GM21576 (cell line): ENCODE results near the gene ARAP1.

ENCODE experiments used
- ATAC-seq: cut with Tn5 transposase; IDR thresholded peaks from one replicate; pipeline ENCODE4 v1.9.1; 2021; ENCODE audit warnings: mild to moderate bottlenecking, moderate library complexity; ENCODE audit not compliant: unreplicated experiment

ARAP1 gene

DNA sequence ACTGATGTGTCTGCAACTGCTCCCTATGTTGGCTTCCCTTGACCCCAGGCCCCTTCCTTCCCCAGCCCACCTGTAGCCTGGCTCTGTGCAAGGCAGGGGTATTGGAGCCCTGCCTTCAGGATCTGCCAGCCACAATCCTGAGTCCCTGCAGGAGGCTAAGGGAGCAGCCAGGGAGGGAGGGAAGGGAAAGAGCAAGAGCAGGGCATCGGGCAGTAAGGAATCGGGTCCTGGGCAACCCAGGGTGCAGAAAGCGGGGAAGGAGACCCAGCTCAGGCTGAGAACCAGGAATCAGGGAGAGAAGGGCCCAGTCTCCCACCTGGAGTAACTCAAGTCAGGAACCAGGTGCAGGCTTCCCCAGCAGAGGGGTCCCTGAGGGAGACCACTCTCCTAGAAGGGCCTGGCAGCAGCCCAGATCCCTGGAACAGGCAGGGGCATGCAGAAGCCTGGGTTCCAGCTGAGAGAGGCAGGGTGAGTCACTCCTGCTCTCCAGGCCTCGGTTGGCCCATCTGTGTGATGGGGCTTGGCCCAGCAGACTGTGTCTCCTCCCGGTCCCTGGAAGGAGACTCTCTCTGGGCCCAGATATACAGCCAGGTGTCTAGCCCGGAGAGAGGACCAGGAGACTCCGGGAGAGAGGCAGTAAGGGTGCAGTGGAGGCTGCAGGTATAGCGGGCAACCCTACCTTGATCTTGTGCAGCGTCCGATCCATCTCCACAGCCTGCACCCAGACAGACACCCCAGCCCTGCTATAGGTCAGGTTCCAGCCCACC is 28.3 kb upstream of the ARAP1 start:
- ATAC-seq = no peak

DNA sequence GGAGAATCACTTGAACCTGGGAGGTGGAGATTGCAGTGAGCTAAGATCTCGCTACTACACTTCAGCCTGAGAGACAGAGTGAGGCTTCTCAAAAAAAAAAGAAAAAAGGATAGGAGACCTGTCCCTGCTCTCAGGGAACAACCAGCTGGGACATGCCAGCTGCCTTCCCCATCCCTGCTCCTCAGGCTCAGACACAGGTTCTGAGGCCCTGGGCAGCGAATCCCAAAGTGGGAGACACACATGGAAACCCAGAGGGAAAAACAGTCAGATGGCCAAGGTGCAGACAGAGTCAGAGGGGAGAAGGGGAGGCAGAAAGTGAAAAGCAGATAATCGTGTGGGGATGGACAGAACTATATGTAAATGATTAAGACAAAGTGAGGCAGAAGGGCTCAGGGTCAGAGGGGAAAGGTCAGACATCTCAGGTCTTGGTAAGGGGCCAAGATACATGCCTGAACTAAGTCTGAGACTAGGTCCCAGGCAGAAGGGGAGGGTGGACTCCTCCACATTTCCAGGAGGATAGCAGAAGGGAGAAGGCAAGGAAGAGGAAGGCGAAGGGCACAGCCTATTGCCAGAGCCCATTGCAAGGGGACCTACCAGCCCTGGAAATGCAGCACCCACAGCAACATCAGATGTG is 27.4 kb upstream of the ARAP1 start:
- ATAC-seq = no peak

DNA sequence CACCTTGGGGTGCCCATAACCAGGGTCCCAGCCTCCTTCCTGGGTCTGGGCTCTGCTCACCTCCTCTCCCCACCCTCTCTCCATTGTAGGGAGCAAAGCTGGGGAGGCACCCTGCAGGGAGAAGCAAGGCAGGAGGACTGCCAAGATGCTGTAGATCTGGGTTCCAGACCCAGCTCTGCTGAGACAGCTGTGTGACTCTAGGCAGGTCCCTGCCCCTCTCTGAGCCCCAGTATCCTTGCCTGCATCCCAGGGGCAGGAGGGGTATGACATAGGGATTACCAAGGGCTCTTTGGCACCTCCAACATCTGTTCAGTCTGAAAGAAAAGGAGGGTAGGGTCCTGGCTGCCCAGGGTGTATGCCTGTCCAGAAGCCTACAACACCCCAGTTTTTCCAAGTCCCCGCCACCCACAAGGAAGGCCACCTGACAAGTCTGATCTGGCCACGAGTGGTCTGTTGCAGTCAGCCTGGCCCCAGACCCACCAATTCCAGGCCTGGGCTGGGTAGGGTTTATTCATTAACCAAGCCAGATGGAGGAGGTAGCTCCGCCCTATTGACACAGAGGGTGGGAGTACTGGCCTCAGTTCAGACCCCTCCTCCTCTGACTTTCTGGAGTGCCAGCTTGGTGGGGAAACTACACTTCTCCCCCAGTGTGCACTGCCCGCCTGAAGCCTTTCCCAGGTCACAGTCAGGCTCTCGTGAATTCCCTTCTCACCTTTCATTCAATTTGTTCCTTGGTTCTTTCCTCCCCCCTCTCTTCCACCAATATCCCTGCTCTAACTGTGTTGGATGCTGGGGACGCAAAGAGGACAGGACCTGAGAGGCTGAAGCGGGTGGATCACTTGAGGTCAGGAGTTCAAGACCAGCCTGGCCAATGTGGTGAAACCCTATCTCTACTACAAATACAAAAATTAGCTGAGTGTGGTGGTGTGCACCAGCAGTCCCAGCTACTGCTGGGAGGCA is 26.6 kb upstream of the ARAP1 start:
- ATAC-seq = no peak

DNA sequence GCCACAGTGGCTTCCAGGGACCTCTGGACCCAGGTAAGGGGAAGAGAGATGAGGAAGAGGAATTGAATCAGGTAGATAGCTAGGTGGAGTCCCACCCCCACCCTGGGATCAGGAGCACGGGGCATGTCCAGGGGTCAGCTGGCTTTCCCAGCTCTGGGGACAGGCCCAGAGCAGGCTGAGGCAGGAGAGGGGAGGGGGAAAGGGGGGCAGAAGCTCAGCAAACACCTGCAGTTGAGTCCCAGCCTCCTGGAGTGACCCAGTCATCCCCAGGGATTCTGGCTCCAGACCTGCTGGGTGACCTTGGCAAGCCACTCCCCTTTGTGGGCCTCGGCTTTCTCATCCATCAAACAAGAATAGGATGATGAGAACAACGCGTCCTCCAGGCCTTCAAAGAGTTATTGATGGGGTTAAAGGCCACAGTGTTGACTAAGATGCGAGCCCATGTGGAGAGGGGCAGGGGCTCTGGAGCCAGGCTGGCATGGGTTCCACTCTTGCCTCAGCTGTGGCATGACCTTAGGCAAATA is 25.6 kb upstream of the ARAP1 start:
- ATAC-seq = no peak

DNA sequence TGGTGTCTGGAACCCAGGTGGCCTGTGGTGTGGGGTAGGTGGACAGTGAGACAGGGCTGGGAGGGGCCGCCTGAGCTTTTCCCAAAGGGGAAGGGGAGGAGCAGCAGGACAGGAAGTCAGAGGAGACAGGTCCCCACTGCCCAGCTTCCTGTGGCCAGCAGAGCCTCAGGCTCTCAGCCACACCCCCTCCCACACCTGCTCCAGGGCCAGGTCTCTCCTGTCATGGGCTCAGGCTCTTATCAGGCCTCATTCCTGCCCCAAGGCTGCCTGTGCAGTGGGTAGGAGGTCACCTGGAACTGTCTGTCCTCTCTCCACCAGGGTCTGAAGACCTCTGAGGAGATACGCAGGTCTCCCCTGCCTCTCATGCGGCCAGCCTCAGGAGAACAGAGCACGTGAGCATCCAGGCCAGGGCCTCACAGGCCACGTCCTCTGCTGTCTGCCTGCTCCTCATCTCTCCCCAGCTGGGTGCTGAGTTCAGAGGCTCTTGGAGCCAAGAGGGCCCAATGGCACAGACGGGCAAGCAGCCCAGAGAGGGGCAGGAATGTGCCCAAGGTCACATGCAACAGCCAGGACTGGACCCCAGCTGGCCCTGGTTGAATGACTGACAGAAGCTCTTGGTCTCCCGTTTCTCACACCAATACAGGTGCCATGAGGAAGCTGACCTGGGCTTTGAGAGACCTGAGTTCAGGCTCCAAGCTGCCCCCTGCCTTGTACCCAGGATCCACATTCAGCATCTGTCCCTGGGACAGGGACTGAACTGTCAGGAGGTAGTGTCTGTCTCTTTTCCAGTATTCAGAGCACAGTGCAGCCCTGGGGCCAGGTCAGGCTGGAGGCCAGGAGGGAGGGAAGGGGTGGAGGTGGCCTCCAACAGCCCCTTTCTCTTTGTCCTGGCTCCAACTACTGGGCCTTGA is 24.9 kb upstream of the ARAP1 start:
- no peak for ATAC-seq

DNA sequence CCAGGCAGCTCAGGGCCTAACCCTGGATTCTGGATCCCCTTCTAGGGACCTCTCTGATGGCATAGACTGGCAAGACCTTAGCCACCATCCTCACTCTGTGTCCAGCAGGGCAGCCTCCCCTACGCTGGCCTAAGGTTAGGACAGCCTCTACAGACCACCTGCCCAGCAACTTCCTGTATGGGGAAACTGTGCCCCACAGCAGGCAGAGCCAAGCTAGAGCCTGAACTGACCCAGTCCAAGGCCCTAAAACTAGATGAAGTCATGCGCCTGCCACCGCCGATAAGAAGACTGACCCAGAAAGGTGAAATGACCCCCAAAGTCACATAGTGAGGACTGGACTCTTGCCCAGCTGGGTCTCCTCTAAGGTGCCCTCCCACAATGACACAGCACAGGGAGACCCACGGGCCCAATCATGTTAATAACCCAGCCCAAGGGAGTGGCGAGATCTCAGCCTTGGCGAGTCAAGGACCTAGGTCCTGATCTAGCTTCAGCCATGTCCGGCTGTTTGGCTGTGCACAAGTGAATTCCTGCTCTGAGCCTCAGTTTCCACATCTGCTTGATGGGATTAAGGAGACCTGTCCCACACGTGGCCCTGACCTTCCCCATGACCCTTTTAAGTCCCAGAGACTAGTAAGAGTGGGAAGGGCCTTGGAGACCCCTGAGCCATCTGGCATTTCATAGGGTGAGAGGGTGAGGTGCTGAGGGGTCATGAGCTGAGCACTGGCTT is 24.1 kb upstream of the ARAP1 start:
- no peak for ATAC-seq

DNA sequence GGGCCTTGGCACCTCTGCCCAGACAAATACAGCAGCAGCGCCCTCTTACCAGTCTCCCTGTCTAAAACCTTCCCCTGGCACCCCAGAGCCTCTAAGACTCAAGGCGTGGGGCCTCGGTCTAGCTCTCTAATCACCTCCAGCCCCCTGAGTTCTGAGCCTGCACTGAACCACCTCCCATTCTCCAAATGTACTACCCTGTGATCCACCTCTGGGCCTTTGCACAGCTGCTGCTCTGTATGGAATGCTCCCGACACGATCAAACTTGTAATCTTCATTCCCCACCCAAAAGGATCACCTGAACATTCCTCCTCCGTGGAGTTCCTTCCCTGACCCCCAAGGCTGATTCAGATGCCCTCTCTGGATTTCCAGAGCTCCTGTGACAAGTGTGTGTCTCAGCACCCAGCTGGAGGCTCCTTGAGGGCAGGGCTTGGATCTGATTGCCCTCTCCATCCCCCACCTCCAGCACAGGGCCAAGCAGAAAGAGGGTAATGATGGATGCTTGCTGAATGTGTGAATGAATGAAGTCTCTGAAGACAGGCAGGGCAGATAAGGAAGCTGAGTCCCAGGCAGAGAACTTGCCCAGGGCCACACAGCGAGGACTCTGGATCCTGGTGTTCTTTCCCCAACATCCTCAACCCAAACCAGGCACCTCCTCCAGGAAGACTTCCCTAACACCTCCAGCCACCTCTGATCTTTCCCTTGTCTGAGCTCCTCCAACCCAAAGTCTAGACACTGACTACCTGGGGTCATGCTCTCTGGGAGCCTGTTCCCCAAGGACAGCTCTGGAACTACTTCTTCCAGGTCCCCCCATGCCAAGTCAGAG is 23.3 kb upstream of the ARAP1 start:
- no peak for ATAC-seq

DNA sequence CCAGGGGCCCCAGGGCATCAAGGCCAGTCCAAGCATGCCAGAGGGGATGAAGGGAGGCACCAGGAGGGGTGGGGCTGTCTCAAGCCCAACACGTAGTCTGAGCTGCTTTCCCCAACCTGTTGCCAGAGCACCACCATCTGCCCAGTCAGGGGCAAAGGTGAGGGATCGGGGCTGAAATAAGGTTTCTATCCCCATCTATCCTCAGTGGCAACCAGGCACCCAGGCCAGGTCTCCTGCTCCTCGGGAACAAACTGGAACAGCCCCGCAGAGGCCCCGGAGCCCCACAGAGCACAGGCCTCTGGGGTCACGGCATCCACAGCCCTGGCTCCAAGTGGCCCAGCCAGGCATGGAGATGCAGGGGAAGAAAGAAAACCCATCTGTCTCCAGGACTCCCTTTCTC is 22.3 kb upstream of the ARAP1 start:
- ATAC-seq = no peak

DNA sequence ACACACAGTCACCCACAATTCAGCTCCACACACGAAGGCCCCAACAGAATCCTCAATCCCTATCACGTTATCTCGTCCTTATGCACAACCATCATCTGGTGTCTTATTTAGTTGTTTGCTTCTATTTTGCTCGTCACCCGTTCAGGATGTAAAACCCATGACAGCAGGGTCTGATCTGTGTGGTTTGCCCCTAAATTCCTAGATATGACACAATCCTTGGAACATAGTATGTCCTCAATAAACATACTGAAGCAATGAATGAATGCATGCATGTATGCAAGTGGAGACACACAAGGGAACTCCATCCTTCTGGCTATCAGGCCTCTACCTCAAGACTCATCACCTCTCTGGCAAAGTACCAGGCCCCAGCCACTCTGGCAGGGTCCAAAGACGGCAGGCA is 21.5 kb upstream of the ARAP1 start:
- no peak for ATAC-seq

DNA sequence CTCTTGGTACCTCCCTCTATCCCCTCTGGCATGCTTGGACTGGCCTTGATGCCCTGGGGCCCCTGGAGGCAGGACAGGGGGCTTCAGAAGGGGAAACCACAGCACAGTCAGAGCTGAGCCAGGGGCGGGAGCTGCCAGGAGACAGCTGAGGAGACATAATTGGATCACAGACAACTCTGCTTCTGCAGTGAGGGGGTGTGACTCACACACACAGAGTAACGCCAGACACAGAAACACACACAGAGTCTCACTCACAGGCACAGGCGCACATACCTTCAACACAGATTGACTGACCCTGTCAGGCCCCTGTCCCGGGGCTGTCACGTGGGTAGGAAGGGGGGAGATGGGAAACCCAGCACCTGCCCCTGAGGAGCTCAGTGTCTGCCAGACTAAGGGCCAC is 21.1 kb upstream of the ARAP1 start:
- ATAC-seq = no peak

DNA sequence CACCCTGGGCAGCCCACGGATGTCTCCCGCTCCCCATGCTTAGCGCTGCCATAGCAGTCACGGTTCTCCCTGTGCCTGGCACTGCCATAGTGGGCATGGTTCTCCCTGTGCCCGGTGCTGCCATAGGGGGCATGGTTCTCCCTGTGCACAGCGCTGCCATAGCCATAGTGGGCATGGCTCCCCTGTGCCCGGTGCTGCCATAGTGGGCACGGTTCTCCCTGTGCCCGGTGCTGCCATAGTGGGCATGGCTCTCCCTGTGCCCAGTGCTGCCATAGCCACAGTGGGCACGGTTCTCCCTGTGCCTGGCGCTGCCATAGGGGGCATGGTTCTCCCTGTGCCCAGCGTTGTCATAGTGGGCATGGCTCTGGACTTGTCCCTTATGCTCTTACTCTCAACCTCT is 19.9 kb upstream of the ARAP1 start:
- no peak for ATAC-seq

DNA sequence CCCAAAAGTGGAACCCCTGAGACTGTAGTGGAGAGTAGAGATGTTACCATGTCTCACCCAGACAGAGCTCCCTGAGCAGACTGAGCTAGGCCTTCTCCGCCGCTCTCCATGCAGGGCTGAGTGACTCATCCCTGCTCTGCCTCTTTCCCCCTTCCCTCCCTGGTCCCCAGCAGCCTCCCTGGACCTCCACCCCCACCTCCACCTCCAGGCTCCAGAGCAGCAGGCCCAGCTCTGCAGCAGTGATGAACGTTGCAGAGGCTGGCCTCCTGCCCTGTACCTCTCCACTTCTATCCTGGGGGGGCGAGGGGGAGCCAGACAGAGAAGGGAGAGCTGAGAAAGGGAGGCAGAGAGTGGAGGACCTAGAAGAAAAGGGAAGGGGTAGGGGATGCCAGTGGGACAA is 19.3 kb upstream of the ARAP1 start:
- ATAC-seq = no peak

DNA sequence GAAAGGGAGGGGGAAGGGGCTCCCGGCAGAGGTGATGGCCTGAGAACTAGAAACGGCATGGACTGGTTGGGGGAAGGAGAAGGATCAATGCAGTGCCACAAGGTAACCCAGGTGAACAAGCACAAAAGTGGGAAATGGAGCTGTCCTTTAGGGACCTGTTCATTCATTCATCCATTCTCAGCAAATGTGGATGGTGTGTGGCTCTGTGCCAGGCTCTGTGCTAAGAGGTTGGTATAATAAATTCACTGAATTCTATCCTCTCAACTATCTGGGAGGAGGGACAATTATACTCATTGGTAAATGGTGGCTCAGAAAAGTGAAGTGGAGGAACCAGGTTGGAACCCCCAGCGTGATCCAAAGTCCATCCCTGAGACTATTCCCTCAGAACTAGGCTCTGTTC is 18.6 kb upstream of the ARAP1 start:
- no peak for ATAC-seq

DNA sequence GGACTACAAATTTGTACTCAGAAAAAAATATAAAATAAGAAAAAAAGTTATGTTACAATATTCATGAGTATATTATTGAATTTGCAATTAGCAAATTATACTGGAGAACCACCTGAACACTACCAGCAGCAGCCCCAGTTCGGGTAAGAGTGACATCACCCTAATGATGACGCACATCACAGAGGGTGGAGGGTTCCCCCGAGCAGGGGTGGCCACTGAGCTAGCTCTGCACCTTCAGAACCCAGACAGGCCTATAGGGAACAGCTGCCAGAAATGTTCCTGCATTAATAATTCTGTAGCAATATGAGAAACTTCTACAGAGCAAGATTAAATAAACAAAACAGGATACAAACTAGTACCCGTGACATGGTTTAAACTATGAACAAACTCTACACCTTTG is 17.5 kb upstream of the ARAP1 start:
- ATAC-seq = no peak

DNA sequence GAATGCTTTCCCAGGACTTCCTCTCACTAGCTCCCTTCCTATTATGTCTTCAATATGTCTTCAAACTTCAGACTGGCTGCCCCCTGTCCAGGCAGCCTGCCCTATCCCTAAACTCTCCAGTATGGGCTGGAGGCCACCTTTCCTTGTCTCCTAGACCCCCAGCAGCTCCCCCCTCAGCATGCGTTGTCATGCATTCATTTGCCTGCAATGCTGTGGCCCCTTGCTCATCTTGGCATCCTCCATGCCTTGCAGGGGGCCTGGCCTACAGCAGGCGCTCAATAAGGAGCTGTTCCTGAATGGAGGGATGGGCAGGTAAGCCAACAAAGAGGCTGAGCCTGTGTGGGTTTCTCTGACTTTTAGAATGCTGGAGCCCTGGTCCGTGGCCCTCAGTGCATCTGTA is 16.4 kb upstream of the ARAP1 start:
- no peak for ATAC-seq

DNA sequence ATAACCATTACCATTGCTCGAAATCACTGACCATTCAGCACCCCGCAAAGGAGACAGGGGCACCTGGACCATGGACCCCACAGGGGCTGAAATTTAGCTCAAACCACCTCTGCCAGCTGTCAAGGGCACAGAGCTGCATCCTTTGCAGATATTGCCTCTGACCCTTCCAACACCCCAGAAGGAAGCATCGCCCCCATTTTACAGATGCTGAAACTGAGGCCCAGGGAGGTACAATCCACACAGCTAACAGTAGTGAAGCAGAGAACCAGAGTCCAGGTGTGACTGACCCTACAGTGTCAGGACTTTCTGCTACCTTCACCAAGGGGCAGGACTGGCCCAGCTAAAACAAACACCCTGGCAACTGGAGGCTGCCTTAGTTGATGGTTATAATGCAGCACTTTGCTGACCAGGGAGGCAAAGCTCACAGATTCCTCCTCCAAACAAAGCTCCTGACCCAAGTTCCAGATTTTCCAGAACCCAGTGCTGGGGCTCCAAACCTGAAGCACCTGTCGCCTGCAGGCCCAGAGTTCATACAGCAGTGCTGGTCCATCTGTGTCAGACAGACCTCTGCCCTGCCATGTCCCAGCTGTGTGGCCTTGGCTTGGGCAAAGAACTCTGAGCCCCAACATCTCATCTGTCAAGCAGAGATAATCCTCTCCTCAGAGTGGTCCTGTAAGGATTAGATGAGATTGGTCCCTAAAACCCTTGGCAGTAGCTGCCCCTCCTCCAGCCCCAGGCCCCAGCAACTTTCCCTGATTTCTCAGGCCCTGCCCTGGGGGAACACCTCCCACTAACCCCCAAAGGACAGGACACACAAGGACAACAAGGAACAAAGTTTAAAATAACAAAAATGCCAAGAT is 15.2 kb upstream of the ARAP1 start:
- no peak for ATAC-seq

DNA sequence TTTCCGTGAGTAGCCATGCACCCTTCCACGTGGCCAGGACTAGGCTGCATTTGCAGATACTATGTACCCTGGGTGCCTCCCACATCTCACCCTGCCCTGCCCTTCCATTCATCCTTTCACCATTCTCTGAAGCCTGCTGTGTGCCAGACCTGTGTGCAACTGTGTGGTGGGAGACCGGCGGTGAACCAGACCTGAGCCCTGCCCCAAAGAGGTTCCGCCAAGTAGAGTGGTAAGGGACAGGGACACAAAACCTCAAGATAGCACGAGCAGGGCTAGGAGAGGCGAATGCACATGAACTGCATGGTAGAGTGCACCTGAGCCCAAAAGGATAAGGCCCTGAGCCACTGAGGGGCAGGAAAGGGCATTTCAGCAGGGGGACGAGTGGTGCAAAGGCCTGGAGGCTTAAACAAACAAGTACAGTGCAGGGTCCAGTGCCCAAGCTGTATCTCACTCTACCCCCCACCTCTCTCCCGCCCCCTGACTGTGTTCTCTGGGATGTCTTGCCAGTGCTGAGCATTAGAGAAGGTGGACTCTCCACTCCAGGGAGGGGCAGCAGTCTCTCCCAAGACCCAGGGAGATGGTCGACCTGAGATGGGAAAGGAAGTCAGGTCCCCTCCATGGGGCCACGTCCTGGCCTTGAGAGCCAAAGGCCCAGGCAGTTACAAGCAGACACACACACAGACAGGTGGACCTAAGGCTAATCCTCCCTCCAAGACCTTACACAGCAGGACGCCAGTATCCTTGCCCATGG is 14.1 kb upstream of the ARAP1 start:
- no peak for ATAC-seq
